Esophagus muscularis mucosa (tissue), 3 donors: ENCODE data around the gene METTL15.

Experiments
- CTCF ChIP-seq, 3 experiments: fragments of 200-600 bp in 2 of 3; fragments of 450-650 bp in 1 of 3; sonication (generic) in 2 of 3; IDR thresholded peaks; one replicate each; pipeline ENCODE4 v1.5.1; 2017 to 2019; ENCODE audit warnings: antibody characterized with exemption in 3 of 3, mild to moderate bottlenecking in 2 of 3, moderate library complexity in 1 of 3
- POLR2A ChIP-seq: fragments of 450-650 bp; IDR thresholded peaks from one replicate; pipeline ENCODE4 v1.6.1; 2017; ENCODE audit warnings: antibody characterized with exemption, moderate library complexity, mild to moderate bottlenecking, low read depth

GRCh38 chr11:28168718-28169117, 60.5 kb downstream of the METTL15 start:
- TF ChIP-seq CTCF (IDR thresholded peaks at IDR 0.05) (no peak), POLR2A (no peak)
